SK-N-SH (cell line): Measurements from ENCODE around the gene KCNK4. TPM values are rescaled to one million over a fixed set of nuclear protein-coding genes. Genes with fewer than 3 reads are reported as not detected.

ENCODE experiments used
- CTCF ChIA-PET: fragments of 300-600, 350-600 bp; formaldehyde crosslinking; extraction: SDS; loops from one replicate; lab custom pipeline; 2021; lab: Yijun Ruan, JAX
- POLR2A ChIA-PET: fragments of 350-600 bp; sonication (Branson Sonifier 250); formaldehyde crosslinking; extraction: SDS; loops from one replicate; lab custom pipeline; 2020; ENCODE audit warnings: antibody characterized with exemption, inconsistent platforms; lab: Yijun Ruan, JAX
- DNase-seq: peaks from one replicate; pipeline ENCODE4 v3.0.0; 2012
- H2AFZ ChIP-seq: fragments of 200-600 bp; sonication (generic); 2 replicates; pipeline ENCODE4 v1.8.1; 2016; ENCODE audit warnings: antibody characterized with exemption, mild to moderate bottlenecking, low read depth
- H3F3A ChIP-seq: fragments of 200-600 bp; sonication (generic); replicated peaks from 2 replicates; pipeline ENCODE3; 2016; ENCODE audit warnings: antibody characterized with exemption, mild to moderate bottlenecking; ENCODE audit not compliant: insufficient read depth
- H3K27ac ChIP-seq, 2 experiments: fragments of 200-500 bp in 1 of 2; fragments of 200-600 bp in 1 of 2; sonication (Bioruptor generic) in 1 of 2; sonication (generic), shearing (Covaris generic) in 1 of 2; 2 replicates each; pipeline versions ENCODE4 v1.5.1 to v1.6.1; 2014 to 2016; ENCODE audit warnings: low read depth in 2 of 2, inconsistent platforms in 1 of 2, low read length in 1 of 2, mild to moderate bottlenecking in 1 of 2, mixed read lengths in 1 of 2
- H3K27me3 ChIP-seq: fragments of 200-600 bp; sonication (generic), shearing (Covaris generic); 2 replicates; pipeline ENCODE4 v1.6.1; 2016; ENCODE audit warnings: mixed run types; ENCODE audit not compliant: insufficient read depth
- H3K36me3 ChIP-seq, 2 experiments: fragments of 200-500 bp in 1 of 2; fragments of 200-600 bp in 1 of 2; sonication (Bioruptor generic) in 1 of 2; sonication (generic) in 1 of 2; replicated peaks in 1 of 2; 2 replicates each; pipeline versions ENCODE3 to v1.5.1; 2014 to 2016; ENCODE audit warnings: low read length in 1 of 2, mild to moderate bottlenecking in 1 of 2; ENCODE audit not compliant: insufficient read depth in 2 of 2, control insufficient read depth in 1 of 2
- H3K4me1 ChIP-seq, 2 experiments: fragments of 200-500 bp in 1 of 2; fragments of 200-600 bp in 1 of 2; sonication (Bioruptor generic) in 1 of 2; sonication (generic), shearing (Covaris generic) in 1 of 2; 2 replicates each; pipeline versions ENCODE4 v1.5.1 to v1.6.1; 2014 to 2016; ENCODE audit warnings: low read depth in 1 of 2, low read length in 1 of 2, mixed run types in 1 of 2; ENCODE audit not compliant: insufficient read depth in 2 of 2, control insufficient read depth in 1 of 2
- H3K4me2 ChIP-seq: fragments of 200-600 bp; sonication (generic), shearing (Covaris generic); 2 replicates; pipeline ENCODE4 v1.6.1; 2017; ENCODE audit warnings: mixed run types
- H3K4me3 ChIP-seq, 2 experiments: fragments of 200-500 bp in 1 of 2; fragments of 200-600 bp in 1 of 2; sonication (Bioruptor generic) in 1 of 2; sonication (generic), shearing (Covaris generic) in 1 of 2; 2 replicates each; pipeline versions ENCODE4 v1.5.1 to v1.8.1; 2014 to 2016; ENCODE audit warnings: low read depth in 2 of 2, inconsistent platforms in 1 of 2, low read length in 1 of 2, mild to moderate bottlenecking in 1 of 2, mixed read lengths in 1 of 2, moderate library complexity in 1 of 2
- H3K79me2 ChIP-seq: fragments of 200-600 bp; sonication (generic); 2 replicates; pipeline ENCODE4 v1.8.1; 2017; ENCODE audit warnings: mild to moderate bottlenecking; ENCODE audit not compliant: insufficient read depth
- H3K9ac ChIP-seq: fragments of 200-600 bp; sonication (generic); 2 replicates; pipeline ENCODE4 v1.6.1; 2017; ENCODE audit warnings: mixed run types
- H3K9me2 ChIP-seq: fragments of 200-600 bp; sonication (generic); 2 replicates; pipeline ENCODE4 v1.6.1; 2017; ENCODE audit warnings: mixed run types
- H3K9me3 ChIP-seq: fragments of 200-600 bp; sonication (generic); 2 replicates; pipeline ENCODE4 v1.6.1; 2017; ENCODE audit warnings: mixed run types, mild to moderate bottlenecking, moderate library complexity
- H4K20me1 ChIP-seq: fragments of 200-600 bp; sonication (generic); 2 replicates; pipeline ENCODE4 v1.6.1; 2017; ENCODE audit warnings: mild to moderate bottlenecking, mixed run types; ENCODE audit not compliant: insufficient read depth
- CHD2 ChIP-seq: fragments of 150-350 bp; IDR thresholded peaks from 2 replicates; pipeline ENCODE4 v1.6.1; 2018; ENCODE audit warnings: low read length; ENCODE audit not compliant: partially characterized antibody
- FOXJ3 ChIP-seq: sonication (generic); formaldehyde crosslinking; IDR thresholded peaks from 2 replicates; pipeline ENCODE4 v1.5.1; 2020; ENCODE audit warnings: mild to moderate bottlenecking, missing genetic modification reagents
- FOXM1 ChIP-seq: IDR thresholded peaks from 2 replicates; pipeline ENCODE4 v1.4.0; 2012; ENCODE audit warnings: low read depth, mild to moderate bottlenecking
- IRF3 ChIP-seq: fragments of 150-350 bp; IDR thresholded peaks from 2 replicates; pipeline ENCODE4 v1.6.1; 2016; ENCODE audit warnings: mild to moderate bottlenecking, low read depth, low read length
- JUND ChIP-seq: IDR thresholded peaks from 2 replicates; pipeline ENCODE4 v1.4.0; 2012
- MXI1 ChIP-seq: IDR thresholded peaks from 2 replicates; pipeline ENCODE4 v1.6.1; 2012; ENCODE audit warnings: mild to moderate bottlenecking, low read depth, low read length, improper control_type of control experiment
- PBX3 ChIP-seq: IDR thresholded peaks from 2 replicates; pipeline ENCODE4; 2012
- RFX5 ChIP-seq: IDR thresholded peaks from 2 replicates; pipeline ENCODE4 v1.6.1; 2012; ENCODE audit warnings: mild to moderate bottlenecking, improper control_type of control experiment, low read length
- RXRA ChIP-seq: IDR thresholded peaks from 2 replicates; pipeline ENCODE4 v1.4.0; 2012; ENCODE audit warnings: low read depth, mild to moderate bottlenecking, borderline replicate concordance
- SIN3A ChIP-seq: IDR thresholded peaks from 2 replicates; pipeline ENCODE4 v1.6.1; 2012; ENCODE audit warnings: low read depth, mild to moderate bottlenecking, low read length, moderate library complexity, borderline replicate concordance
- TAF1 ChIP-seq: IDR thresholded peaks from 2 replicates; pipeline ENCODE4 v1.6.1; 2012; ENCODE audit warnings: low read depth, mild to moderate bottlenecking, low read length, moderate library complexity, borderline replicate concordance
- TCF12 ChIP-seq: IDR thresholded peaks from 2 replicates; pipeline ENCODE4 v1.4.0; 2012
- USF1 ChIP-seq: IDR thresholded peaks from 2 replicates; pipeline ENCODE4 v1.4.0; 2012; ENCODE audit warnings: low read depth, borderline replicate concordance
- YY1 ChIP-seq: IDR thresholded peaks from 2 replicates; pipeline ENCODE4 v1.4.0; 2012; ENCODE audit warnings: low read depth, mild to moderate bottlenecking
- WGBS: methylation state at CpG from one replicate; pipeline ENCODE4 v1.1.6; 2017; ENCODE audit warnings: low lambda C conversion rate; 5-methylcytosine and 5-hydroxymethylcytosine counted together
- polyA plus RNA-seq, 3 experiments: library from polyadenylated mRNA; depleted of rRNA; stranded (reverse); fragments of >200 nt; gene quantifications; 2 replicates each; pipeline ENCODE4 v1.2.3, GENCODE V29; 2012

The KCNK4 gene
- polyA plus RNA-seq, 1 of the 3 experiments (the other 2 are of a cell fraction) = 0.16 TPM

GRCh38 chr11:64258946-64259532, 32.1 kb upstream of the KCNK4 start:
- peaks cover 3% of the 10 kb centered on the region for H3F3A ChIP-seq
- ChIA-PET POLR2A (no interaction called here), CTCF (interaction anchor here (1.2 kb wide), 1 partner anchor 13 kb away, joined by 3 read pairs; no protein-coding TSS in a partner anchor)
- H3K4me3 ChIP-seq = no peak overlapping the region
- WGBS = 92% methylated on average over 9 of the region's 32 CpGs
- H3K9ac ChIP-seq = no peak overlapping the region
- peaks cover 5% of the 10 kb centered on the region for H3K79me2 ChIP-seq
- H3K4me1 ChIP-seq = peaks cover 0 to 15% of the 10 kb centered on the region in 2 experiments; a peak in 2 of 4 replicates
- H3K9me3 ChIP-seq = no peaks in the 10 kb centered on the region
- no peak overlapping the region for H3K4me2 ChIP-seq
- no peaks in the 10 kb centered on the region for H4K20me1 ChIP-seq
- H3K36me3 ChIP-seq = peaks cover 23 to 43% of the 10 kb centered on the region in 2 experiments
- no peaks in the 10 kb centered on the region for H3K9me2 ChIP-seq
- H3K27me3 ChIP-seq = no peaks in the 10 kb centered on the region
- no peak overlapping the region for H2AFZ ChIP-seq
- no peak overlapping the region for H3K27ac ChIP-seq
- no peak for DNase-seq
- TF ChIP-seq RXRA (no peak), FOXJ3 (CRISPR knock-in tag) (no peak), PBX3 (no peak), YY1 (no peak), TAF1 (no peak), CHD2 (no peak), USF1 (no peak), RFX5 (no peak), TCF12 (no peak), IRF3 (no peak), JUND (no peak)

GRCh38 chr11:64259533-64260067, 31.5 kb upstream of the KCNK4 start:
- Histone ChIP-seq H2AFZ (no peak overlapping the region), H3K36me3 (peaks cover 29 to 38% of the 10 kb centered on the region in 2 experiments), H3K4me1 (peaks cover 0 to 21% of the 10 kb centered on the region in 2 experiments; a peak in 2 of 4 replicates), H3K79me2 (no peaks in the 10 kb centered on the region; the same call in none of the 2 replicates), H3K4me2 (no peak overlapping the region), H3F3A (peaks cover 3% of the 10 kb centered on the region), H3K9ac (no peak overlapping the region), H3K9me3 (no peaks in the 10 kb centered on the region), H3K9me2 (no peaks in the 10 kb centered on the region), H3K27ac (no peak overlapping the region), H4K20me1 (no peaks in the 10 kb centered on the region), H3K27me3 (no peaks in the 10 kb centered on the region), H3K4me3 (no peak overlapping the region)
- no peak for DNase-seq
- CTCF ChIA-PET = no interaction called here
- 92% methylated on average over 4 of the region's 4 CpGs for WGBS
- no peak for TF ChIP-seq MXI1
- TF ChIP-seq SIN3A = no peak
- TF ChIP-seq TCF12 = no peak
- TF ChIP-seq FOXM1 = no peak
- POLR2A ChIA-PET = no interaction called here
